ENCODE data around the gene DGKB.

Gene DGKB

DNA sequence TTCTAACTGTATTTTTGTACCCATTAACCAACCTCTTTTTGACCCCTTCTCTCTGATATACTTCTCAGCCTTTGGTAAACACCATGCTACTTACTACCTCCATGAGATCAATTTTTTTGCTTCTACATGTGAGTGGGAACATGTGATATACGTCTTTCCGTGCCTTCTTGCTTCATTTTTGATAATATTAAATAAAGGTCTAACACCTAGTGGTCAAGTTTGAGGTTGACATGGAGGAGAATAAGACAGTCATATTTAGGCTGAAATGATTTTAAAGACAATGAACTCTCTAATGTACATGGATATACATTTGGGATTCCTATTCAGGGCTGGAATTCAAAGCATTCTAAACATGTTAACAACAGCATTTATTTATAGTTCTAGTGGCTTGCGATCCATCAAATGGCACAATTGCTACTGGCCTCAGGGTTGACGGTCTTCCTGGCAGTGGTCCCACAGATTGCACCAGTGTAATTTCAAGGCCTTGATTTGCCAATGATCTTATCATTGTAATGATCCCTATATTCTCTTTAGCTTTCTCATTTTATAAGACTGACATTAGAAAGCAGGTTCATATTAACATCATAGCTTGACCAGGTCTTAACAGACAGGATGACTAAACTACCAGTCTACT, 597.2 kb downstream of the DGKB start:
- Histone ChIP-seq H3K18ac (ENCODE audit: low read depth in 1 of 2, low read length in 2 of 2) (no peak overlapping the region), H3K36me3 (ENCODE audit: control insufficient read depth in 1 of 2, insufficient read depth in 2 of 2, low read depth in 1 of 2, low read length in 2 of 2) (no peaks in the 10 kb centered on the region), H2BK5ac (ENCODE audit: low read depth, low read length, poor library complexity, severe bottlenecking) (no peak overlapping the region), H2AFZ (ENCODE audit: low read depth, low read length) (no peak overlapping the region), H4K91ac (ENCODE audit: low read length) (no peak overlapping the region), H3K4me1 (ENCODE audit: control insufficient read depth, insufficient read depth, low read depth, low read length) (no peaks in the 10 kb centered on the region), H2BK12ac (ENCODE audit: low read length in 2 of 2) (no peak overlapping the region), H3K4me2 (ENCODE audit: low read length, poor library complexity, severe bottlenecking) (no peak overlapping the region), H2AK5ac (ENCODE audit: low read length, severe bottlenecking) (no peak overlapping the region), H3K79me1 (replicated peaks; ENCODE audit: low read length, poor library complexity, severe bottlenecking) (no peaks in the 10 kb centered on the region), H4K8ac (ENCODE audit: low read length) (no peak overlapping the region), H3K23ac (ENCODE audit: low read length in 2 of 2) (no peak overlapping the region), H2BK15ac (ENCODE audit: low read depth, poor library complexity, severe bottlenecking) (no peak overlapping the region), H3K4ac (ENCODE audit: low read depth in 1 of 2, low read length in 2 of 2) (no peak overlapping the region), H3K27ac (ENCODE audit: low read length, poor library complexity, severe bottlenecking) (no peak overlapping the region), H3K27me3 (ENCODE audit: control insufficient read depth in 1 of 2, insufficient read depth in 1 of 2, low read length in 2 of 2) (no peaks in the 10 kb centered on the region), H3K9me3 (ENCODE audit: control insufficient read depth, low read length) (no peaks in the 10 kb centered on the region), H3K4me3 (ENCODE audit: insufficient read depth in 1 of 2, low read depth in 1 of 2, low read length in 2 of 2) (no peak overlapping the region), H3K9ac (ENCODE audit: low read length) (no peak overlapping the region), H2BK120ac (ENCODE audit: low read depth, low read length) (no peak overlapping the region), H3K14ac (ENCODE audit: low read length in 2 of 2) (no peak overlapping the region)
- peak; percentile 11 for DNase-seq
- 33% methylated on average over 2 of the region's 4 CpGs for WGBS

DNA sequence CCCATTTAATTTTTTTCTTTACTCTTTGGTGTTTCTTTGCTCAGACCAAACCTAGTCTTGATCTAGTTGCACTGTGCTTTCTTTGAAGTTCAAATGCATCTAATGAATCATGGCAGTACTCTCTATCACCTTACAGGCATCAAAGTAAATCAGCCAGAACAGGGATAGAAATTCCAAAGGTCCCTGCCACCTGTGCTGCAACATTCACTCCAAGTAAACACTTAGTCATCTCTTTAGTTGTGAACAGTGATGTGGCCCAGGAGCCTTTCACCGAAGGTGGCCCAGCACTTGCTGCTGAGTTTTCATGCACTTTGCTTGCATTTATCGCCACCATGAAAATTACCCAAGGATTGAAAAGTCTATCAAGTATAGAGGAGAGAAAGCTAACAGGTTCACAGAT, 599.0 kb downstream of the DGKB start:
- H3K9ac ChIP-seq (ENCODE audit: low read length): no peak overlapping the region
- H3K4me1 ChIP-seq (ENCODE audit: control insufficient read depth, insufficient read depth, low read depth, low read length): no peaks in the 10 kb centered on the region
- H4K91ac ChIP-seq (ENCODE audit: low read length): no peak overlapping the region
- no peak for DNase-seq
- no peaks in the 10 kb centered on the region for H3K27me3 ChIP-seq (ENCODE audit: control insufficient read depth in 1 of 2, insufficient read depth in 1 of 2, low read length in 2 of 2)
- WGBS: 68% methylated on average over 2 of the region's 2 CpGs
- H2AK5ac ChIP-seq (ENCODE audit: low read length, severe bottlenecking): no peak overlapping the region
- H2AFZ ChIP-seq (ENCODE audit: low read depth, low read length): no peak overlapping the region
- no peak overlapping the region for H3K23ac ChIP-seq (ENCODE audit: low read length in 2 of 2)
- H3K4me3 ChIP-seq (ENCODE audit: insufficient read depth in 1 of 2, low read depth in 1 of 2, low read length in 2 of 2): no peak overlapping the region
- H3K18ac ChIP-seq (ENCODE audit: low read depth in 1 of 2, low read length in 2 of 2): no peak overlapping the region
- H4K8ac ChIP-seq (ENCODE audit: low read length): no peak overlapping the region
- no peaks in the 10 kb centered on the region for H3K79me1 ChIP-seq (replicated peaks; ENCODE audit: low read length, poor library complexity, severe bottlenecking)
- H2BK15ac ChIP-seq (ENCODE audit: low read depth, poor library complexity, severe bottlenecking): no peak overlapping the region
- no peak overlapping the region for H3K4me2 ChIP-seq (ENCODE audit: low read length, poor library complexity, severe bottlenecking)
- no peak overlapping the region for H3K27ac ChIP-seq (ENCODE audit: low read length, poor library complexity, severe bottlenecking)
- no peak overlapping the region for H3K14ac ChIP-seq (ENCODE audit: low read length in 2 of 2)
- H3K4ac ChIP-seq (ENCODE audit: low read depth in 1 of 2, low read length in 2 of 2): no peak overlapping the region
- H2BK12ac ChIP-seq (ENCODE audit: low read length in 2 of 2): no peak overlapping the region
- no peak overlapping the region for H2BK5ac ChIP-seq (ENCODE audit: low read depth, low read length, poor library complexity, severe bottlenecking)
- H3K36me3 ChIP-seq (ENCODE audit: control insufficient read depth in 1 of 2, insufficient read depth in 2 of 2, low read depth in 1 of 2, low read length in 2 of 2): no peaks in the 10 kb centered on the region
- no peaks in the 10 kb centered on the region for H3K9me3 ChIP-seq (ENCODE audit: control insufficient read depth, low read length)
- no peak overlapping the region for H2BK120ac ChIP-seq (ENCODE audit: low read depth, low read length)

- Histone ChIP-seq H3K4me2 (ENCODE audit: low read length, poor library complexity, severe bottlenecking) (no peak overlapping the region), H3K36me3 (ENCODE audit: control insufficient read depth in 1 of 2, insufficient read depth in 2 of 2, low read depth in 1 of 2, low read length in 2 of 2) (no peaks in the 10 kb centered on the region), H3K79me1 (replicated peaks; ENCODE audit: low read length, poor library complexity, severe bottlenecking) (no peaks in the 10 kb centered on the region), H3K14ac (ENCODE audit: low read length in 2 of 2) (no peak overlapping the region), H3K9ac (ENCODE audit: low read length) (no peak overlapping the region), H2BK120ac (ENCODE audit: low read depth, low read length) (no peak overlapping the region), H3K9me3 (ENCODE audit: control insufficient read depth, low read length) (no peaks in the 10 kb centered on the region), H2BK15ac (ENCODE audit: low read depth, poor library complexity, severe bottlenecking) (no peak overlapping the region), H2AK5ac (ENCODE audit: low read length, severe bottlenecking) (no peak overlapping the region), H3K23ac (ENCODE audit: low read length in 2 of 2) (no peak overlapping the region), H3K4me1 (ENCODE audit: control insufficient read depth, insufficient read depth, low read depth, low read length) (no peaks in the 10 kb centered on the region), H3K4ac (ENCODE audit: low read depth in 1 of 2, low read length in 2 of 2) (no peak overlapping the region), H3K27ac (ENCODE audit: low read length, poor library complexity, severe bottlenecking) (no peak overlapping the region), H4K91ac (ENCODE audit: low read length) (no peak overlapping the region), H3K4me3 (ENCODE audit: insufficient read depth in 1 of 2, low read depth in 1 of 2, low read length in 2 of 2) (no peak overlapping the region), H4K8ac (ENCODE audit: low read length) (no peak overlapping the region), H2AFZ (ENCODE audit: low read depth, low read length) (no peak overlapping the region), H2BK5ac (ENCODE audit: low read depth, low read length, poor library complexity, severe bottlenecking) (no peak overlapping the region), H3K18ac (ENCODE audit: low read depth in 1 of 2, low read length in 2 of 2) (no peak overlapping the region), H3K27me3 (ENCODE audit: control insufficient read depth in 1 of 2, insufficient read depth in 1 of 2, low read length in 2 of 2) (no peaks in the 10 kb centered on the region), H2BK12ac (ENCODE audit: low read length in 2 of 2) (no peak overlapping the region)
- 100% methylated on average over 1 of the region's 1 CpG for WGBS
- DNase-seq: no peak
Measured at GRCh38 chr7:14294637-14295036, 607.9 kb downstream of the DGKB start.

- Histone ChIP-seq H3K36me3 (ENCODE audit: control insufficient read depth in 1 of 2, insufficient read depth in 2 of 2, low read depth in 1 of 2, low read length in 2 of 2) (no peaks in the 10 kb centered on the region), H3K9ac (ENCODE audit: low read length) (no peak overlapping the region), H2AK5ac (ENCODE audit: low read length, severe bottlenecking) (no peak overlapping the region), H2BK15ac (ENCODE audit: low read depth, poor library complexity, severe bottlenecking) (no peak overlapping the region), H3K79me1 (replicated peaks; ENCODE audit: low read length, poor library complexity, severe bottlenecking) (no peaks in the 10 kb centered on the region), H3K4ac (ENCODE audit: low read depth in 1 of 2, low read length in 2 of 2) (no peak overlapping the region), H3K4me2 (ENCODE audit: low read length, poor library complexity, severe bottlenecking) (no peak overlapping the region), H3K9me3 (ENCODE audit: control insufficient read depth, low read length) (no peaks in the 10 kb centered on the region), H2BK12ac (ENCODE audit: low read length in 2 of 2) (no peak overlapping the region), H4K8ac (ENCODE audit: low read length) (no peak overlapping the region), H4K91ac (ENCODE audit: low read length) (no peak overlapping the region), H2AFZ (ENCODE audit: low read depth, low read length) (no peak overlapping the region), H3K4me1 (ENCODE audit: control insufficient read depth, insufficient read depth, low read depth, low read length) (no peaks in the 10 kb centered on the region), H3K14ac (ENCODE audit: low read length in 2 of 2) (no peak overlapping the region), H3K23ac (ENCODE audit: low read length in 2 of 2) (no peak overlapping the region), H2BK5ac (ENCODE audit: low read depth, low read length, poor library complexity, severe bottlenecking) (no peak overlapping the region), H3K27me3 (ENCODE audit: control insufficient read depth in 1 of 2, insufficient read depth in 1 of 2, low read length in 2 of 2) (no peaks in the 10 kb centered on the region), H3K4me3 (ENCODE audit: insufficient read depth in 1 of 2, low read depth in 1 of 2, low read length in 2 of 2) (no peak overlapping the region), H3K27ac (ENCODE audit: low read length, poor library complexity, severe bottlenecking) (no peak overlapping the region), H3K18ac (ENCODE audit: low read depth in 1 of 2, low read length in 2 of 2) (no peak overlapping the region), H2BK120ac (ENCODE audit: low read depth, low read length) (no peak overlapping the region)
- DNase-seq: no peak
- WGBS: 91% methylated on average over 2 of the region's 2 CpGs
Measured at GRCh38 chr7:14293434-14293833, 609.1 kb downstream of the DGKB start.
